Liver (tissue), 3 donors: ENCODE measurements around the gene PSMD1.

Experiments
- EGR1 ChIP-seq, 2 donors: IDR thresholded peaks; 2 replicates each; pipeline ENCODE4 v1.6.1; 2016 to 2018; ENCODE audit warnings: antibody characterized with exemption in 2 of 2, low read depth in 2 of 2
- GABPA ChIP-seq, 2 donors: IDR thresholded peaks in 1 of 2; conservative IDR thresholded peaks in 1 of 2; 2 replicates each; pipeline ENCODE4 v1.6.1; 2016; ENCODE audit warnings: antibody characterized with exemption in 2 of 2, mild to moderate bottlenecking in 1 of 2, moderate library complexity in 1 of 2
- JUND ChIP-seq, 2 donors: IDR thresholded peaks; 2 replicates each; pipeline ENCODE4 v1.6.1; 2016; ENCODE audit warnings: antibody characterized with exemption in 2 of 2
- MAX ChIP-seq: IDR thresholded peaks from 2 replicates; pipeline ENCODE4 v1.6.1; 2016; ENCODE audit warnings: antibody characterized with exemption
- RAD21 ChIP-seq, 2 donors: IDR thresholded peaks; 2 replicates each; pipeline ENCODE4 v1.6.1; 2016; ENCODE audit warnings: antibody characterized with exemption in 2 of 2, mild to moderate bottlenecking in 2 of 2
- RXRA ChIP-seq, 2 donors: IDR thresholded peaks; 2 replicates each; pipeline ENCODE4 v1.6.1; 2017 to 2018; ENCODE audit warnings: antibody characterized with exemption in 2 of 2, mild to moderate bottlenecking in 1 of 2
- SP1 ChIP-seq: IDR thresholded peaks from 2 replicates; pipeline ENCODE4 v1.6.1; 2018; ENCODE audit warnings: antibody characterized with exemption, mild to moderate bottlenecking
- TAF1 ChIP-seq: conservative IDR thresholded peaks from 2 replicates; pipeline ENCODE4 v1.6.1; 2016; ENCODE audit warnings: antibody characterized with exemption, mild to moderate bottlenecking
- YY1 ChIP-seq: IDR thresholded peaks from 2 replicates; pipeline ENCODE4 v1.6.1; 2016; ENCODE audit warnings: antibody characterized with exemption, mild to moderate bottlenecking
- TF ChIP-seq, protein P1 (sequence below): fragments of 150-350 bp; IDR thresholded peaks from 2 replicates; pipeline ENCODE4 v1.5.1; 2017; ENCODE audit warnings: improper control_type of control experiment, low read depth, low read length; ENCODE audit not compliant: missing input control
- TF ChIP-seq, protein P2 (sequence below): IDR thresholded peaks from 2 replicates; pipeline ENCODE4 v1.6.1; 2016; ENCODE audit warnings: antibody characterized with exemption, mild to moderate bottlenecking
- TF ChIP-seq, protein P3 (sequence below): IDR thresholded peaks from 2 replicates; pipeline ENCODE4 v1.6.1; 2016; ENCODE audit warnings: antibody characterized with exemption
- donor health status: healthy.
- donor health status: healthy.

DNA sequence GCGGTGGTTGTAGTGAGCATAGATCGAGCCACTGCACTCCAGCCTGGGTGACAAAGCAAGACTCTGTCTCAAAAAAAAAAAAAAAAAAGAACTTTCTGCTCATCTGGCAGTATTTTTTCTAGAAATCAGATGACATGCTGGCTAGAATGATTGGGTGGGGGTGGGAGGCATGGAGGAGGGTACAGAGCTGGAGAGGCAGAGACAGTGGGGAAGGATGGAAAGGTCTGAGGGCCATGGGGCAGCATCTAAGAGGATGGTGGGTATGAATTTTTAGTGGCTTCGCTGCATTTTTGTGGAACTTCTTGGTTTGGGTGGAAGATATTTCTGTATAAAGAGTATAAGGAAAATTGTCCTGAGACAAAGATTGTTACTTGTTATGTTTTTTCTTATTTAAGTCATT is 165.1 kb downstream of the PSMD1 start:
- TF ChIP-seq YY1 = no peak
- no peak for TF ChIP-seq MAX
- no peak for TF ChIP-seq RAD21 (IDR thresholded peaks at IDR 0.05)
- TF ChIP-seq, protein P1, sequence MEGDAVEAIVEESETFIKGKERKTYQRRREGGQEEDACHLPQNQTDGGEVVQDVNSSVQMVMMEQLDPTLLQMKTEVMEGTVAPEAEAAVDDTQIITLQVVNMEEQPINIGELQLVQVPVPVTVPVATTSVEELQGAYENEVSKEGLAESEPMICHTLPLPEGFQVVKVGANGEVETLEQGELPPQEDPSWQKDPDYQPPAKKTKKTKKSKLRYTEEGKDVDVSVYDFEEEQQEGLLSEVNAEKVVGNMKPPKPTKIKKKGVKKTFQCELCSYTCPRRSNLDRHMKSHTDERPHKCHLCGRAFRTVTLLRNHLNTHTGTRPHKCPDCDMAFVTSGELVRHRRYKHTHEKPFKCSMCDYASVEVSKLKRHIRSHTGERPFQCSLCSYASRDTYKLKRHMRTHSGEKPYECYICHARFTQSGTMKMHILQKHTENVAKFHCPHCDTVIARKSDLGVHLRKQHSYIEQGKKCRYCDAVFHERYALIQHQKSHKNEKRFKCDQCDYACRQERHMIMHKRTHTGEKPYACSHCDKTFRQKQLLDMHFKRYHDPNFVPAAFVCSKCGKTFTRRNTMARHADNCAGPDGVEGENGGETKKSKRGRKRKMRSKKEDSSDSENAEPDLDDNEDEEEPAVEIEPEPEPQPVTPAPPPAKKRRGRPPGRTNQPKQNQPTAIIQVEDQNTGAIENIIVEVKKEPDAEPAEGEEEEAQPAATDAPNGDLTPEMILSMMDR = no peak
- TF ChIP-seq, protein P2, sequence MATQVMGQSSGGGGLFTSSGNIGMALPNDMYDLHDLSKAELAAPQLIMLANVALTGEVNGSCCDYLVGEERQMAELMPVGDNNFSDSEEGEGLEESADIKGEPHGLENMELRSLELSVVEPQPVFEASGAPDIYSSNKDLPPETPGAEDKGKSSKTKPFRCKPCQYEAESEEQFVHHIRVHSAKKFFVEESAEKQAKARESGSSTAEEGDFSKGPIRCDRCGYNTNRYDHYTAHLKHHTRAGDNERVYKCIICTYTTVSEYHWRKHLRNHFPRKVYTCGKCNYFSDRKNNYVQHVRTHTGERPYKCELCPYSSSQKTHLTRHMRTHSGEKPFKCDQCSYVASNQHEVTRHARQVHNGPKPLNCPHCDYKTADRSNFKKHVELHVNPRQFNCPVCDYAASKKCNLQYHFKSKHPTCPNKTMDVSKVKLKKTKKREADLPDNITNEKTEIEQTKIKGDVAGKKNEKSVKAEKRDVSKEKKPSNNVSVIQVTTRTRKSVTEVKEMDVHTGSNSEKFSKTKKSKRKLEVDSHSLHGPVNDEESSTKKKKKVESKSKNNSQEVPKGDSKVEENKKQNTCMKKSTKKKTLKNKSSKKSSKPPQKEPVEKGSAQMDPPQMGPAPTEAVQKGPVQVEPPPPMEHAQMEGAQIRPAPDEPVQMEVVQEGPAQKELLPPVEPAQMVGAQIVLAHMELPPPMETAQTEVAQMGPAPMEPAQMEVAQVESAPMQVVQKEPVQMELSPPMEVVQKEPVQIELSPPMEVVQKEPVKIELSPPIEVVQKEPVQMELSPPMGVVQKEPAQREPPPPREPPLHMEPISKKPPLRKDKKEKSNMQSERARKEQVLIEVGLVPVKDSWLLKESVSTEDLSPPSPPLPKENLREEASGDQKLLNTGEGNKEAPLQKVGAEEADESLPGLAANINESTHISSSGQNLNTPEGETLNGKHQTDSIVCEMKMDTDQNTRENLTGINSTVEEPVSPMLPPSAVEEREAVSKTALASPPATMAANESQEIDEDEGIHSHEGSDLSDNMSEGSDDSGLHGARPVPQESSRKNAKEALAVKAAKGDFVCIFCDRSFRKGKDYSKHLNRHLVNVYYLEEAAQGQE = no peak
- no peak for TF ChIP-seq TAF1
- no peak for TF ChIP-seq SP1
- no peak for TF ChIP-seq GABPA (IDR thresholded peaks at IDR 0.05 in 1 of 2, conservative IDR thresholded peaks at IDR 0.05 in 1 of 2)
- TF ChIP-seq, protein P3, sequence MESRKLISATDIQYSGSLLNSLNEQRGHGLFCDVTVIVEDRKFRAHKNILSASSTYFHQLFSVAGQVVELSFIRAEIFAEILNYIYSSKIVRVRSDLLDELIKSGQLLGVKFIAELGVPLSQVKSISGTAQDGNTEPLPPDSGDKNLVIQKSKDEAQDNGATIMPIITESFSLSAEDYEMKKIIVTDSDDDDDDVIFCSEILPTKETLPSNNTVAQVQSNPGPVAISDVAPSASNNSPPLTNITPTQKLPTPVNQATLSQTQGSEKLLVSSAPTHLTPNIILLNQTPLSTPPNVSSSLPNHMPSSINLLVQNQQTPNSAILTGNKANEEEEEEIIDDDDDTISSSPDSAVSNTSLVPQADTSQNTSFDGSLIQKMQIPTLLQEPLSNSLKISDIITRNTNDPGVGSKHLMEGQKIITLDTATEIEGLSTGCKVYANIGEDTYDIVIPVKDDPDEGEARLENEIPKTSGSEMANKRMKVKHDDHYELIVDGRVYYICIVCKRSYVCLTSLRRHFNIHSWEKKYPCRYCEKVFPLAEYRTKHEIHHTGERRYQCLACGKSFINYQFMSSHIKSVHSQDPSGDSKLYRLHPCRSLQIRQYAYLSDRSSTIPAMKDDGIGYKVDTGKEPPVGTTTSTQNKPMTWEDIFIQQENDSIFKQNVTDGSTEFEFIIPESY = no peak
- TF ChIP-seq EGR1 (IDR thresholded peaks at IDR 0.05; ENCODE audit: low read depth in 2 of 2) = no peak
- TF ChIP-seq RXRA (IDR thresholded peaks at IDR 0.05) = no peak
- no peak for TF ChIP-seq JUND (IDR thresholded peaks at IDR 0.05)
